Measurements from ENCODE around the gene SEMA5A.

DNA sequence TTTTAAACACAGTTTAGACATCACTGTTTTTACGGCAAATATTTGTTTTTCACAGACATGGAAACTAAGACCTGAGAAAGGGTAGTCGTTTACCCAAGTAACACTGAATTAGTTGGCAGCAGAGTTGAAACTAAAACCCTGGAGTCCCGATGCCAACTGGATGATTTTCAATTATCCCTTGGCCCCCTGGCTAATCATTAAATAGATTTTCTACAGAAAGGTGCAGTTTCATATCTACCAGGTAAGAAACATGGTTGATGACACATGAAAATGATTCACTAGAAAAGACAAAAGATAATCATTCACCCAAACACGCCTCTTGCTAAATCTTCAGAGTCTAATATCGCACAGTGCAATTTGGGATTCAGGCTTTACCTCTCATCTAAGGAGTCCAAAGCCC lies 136.9 kb downstream of the SEMA5A start:
- TF ChIP-seq EZH2phosphoT487 (IDR thresholded peaks at IDR 0.05; ENCODE audit: low read length), result no peak
- TF ChIP-seq, protein P1, sequence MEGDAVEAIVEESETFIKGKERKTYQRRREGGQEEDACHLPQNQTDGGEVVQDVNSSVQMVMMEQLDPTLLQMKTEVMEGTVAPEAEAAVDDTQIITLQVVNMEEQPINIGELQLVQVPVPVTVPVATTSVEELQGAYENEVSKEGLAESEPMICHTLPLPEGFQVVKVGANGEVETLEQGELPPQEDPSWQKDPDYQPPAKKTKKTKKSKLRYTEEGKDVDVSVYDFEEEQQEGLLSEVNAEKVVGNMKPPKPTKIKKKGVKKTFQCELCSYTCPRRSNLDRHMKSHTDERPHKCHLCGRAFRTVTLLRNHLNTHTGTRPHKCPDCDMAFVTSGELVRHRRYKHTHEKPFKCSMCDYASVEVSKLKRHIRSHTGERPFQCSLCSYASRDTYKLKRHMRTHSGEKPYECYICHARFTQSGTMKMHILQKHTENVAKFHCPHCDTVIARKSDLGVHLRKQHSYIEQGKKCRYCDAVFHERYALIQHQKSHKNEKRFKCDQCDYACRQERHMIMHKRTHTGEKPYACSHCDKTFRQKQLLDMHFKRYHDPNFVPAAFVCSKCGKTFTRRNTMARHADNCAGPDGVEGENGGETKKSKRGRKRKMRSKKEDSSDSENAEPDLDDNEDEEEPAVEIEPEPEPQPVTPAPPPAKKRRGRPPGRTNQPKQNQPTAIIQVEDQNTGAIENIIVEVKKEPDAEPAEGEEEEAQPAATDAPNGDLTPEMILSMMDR (IDR thresholded peaks at IDR 0.05; ENCODE audit: low read length), result no peak

Data from MM.1S (cell line).